ENCODE measurements around the gene UBQLN4.
A peak's percentile ranks its signal among the peaks of the same experiment; 100 is the strongest.

Gene UBQLN4

DNA sequence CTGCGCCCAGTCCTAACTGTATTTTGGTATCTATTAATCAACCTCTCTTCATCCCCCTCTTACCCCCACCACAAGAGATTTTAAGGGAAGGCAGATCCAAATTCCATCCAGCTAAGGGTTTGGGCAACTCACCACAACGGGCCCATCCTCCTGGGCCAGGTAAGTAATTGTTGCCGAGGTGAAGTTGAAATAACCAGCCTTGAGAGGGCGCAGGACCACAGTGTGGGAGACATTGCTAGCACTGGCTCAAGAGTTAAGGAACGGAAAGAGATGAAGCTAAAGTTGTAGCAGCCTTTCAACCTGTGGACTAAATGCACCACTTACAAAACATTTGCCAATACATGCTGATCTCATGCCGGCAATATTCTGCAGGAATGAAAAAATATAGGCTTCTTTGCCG is 38.8 kb downstream of the UBQLN4 start:
- no peak overlapping the region for H3K4me3 ChIP-seq (ENCODE audit: low read depth, low read length)
- no peak for DNase-seq (ENCODE audit: low read depth)
- TF ChIP-seq, protein P1, sequence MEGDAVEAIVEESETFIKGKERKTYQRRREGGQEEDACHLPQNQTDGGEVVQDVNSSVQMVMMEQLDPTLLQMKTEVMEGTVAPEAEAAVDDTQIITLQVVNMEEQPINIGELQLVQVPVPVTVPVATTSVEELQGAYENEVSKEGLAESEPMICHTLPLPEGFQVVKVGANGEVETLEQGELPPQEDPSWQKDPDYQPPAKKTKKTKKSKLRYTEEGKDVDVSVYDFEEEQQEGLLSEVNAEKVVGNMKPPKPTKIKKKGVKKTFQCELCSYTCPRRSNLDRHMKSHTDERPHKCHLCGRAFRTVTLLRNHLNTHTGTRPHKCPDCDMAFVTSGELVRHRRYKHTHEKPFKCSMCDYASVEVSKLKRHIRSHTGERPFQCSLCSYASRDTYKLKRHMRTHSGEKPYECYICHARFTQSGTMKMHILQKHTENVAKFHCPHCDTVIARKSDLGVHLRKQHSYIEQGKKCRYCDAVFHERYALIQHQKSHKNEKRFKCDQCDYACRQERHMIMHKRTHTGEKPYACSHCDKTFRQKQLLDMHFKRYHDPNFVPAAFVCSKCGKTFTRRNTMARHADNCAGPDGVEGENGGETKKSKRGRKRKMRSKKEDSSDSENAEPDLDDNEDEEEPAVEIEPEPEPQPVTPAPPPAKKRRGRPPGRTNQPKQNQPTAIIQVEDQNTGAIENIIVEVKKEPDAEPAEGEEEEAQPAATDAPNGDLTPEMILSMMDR (IDR thresholded peaks at IDR 0.05; ENCODE audit: low read depth, low read length, missing control alignments): no peak

DNA sequence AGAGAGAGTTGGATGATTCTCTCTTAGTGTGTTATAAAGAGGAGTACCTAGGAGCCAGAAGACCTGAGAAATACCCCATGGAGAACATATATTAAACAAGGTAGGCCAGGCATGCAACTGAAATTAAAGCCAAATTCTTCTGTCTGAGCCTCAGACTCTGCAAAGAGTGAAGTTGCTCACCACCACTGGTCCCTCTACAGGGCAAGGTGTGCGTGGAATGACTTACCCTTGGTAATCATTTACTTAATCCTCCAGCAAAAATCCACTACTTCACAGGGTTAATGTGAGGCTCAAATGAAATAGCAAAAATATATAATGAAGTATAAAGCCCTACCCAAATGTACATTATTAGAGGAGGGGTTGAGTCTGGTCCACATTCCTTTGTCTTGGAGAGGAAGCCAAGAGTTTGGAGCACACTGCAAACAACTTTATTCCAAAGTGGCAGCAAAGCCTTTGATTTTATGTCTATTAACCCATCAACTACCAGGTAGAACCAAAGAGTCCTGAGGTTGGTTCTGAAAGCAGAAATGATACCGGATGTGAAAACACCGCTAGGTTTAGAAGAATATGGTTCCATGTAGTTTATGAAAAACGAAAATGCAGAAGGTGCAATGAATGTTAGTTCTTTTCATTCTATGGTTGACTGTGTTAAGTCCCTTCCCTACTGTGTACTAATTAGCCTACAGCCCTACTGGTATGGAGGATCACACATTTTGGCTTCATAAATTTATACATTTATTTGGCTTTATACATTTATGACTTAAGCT is 41.4 kb downstream of the UBQLN4 start:
- DNase-seq (ENCODE audit: low read depth): peak; percentile 65
- no peak overlapping the region; the same call in 1 of the 2 replicates for H3K4me3 ChIP-seq (ENCODE audit: low read depth, low read length)
- TF ChIP-seq, protein P1 (IDR thresholded peaks at IDR 0.05; ENCODE audit: low read depth, low read length, missing control alignments): peak; percentile 6

DNA sequence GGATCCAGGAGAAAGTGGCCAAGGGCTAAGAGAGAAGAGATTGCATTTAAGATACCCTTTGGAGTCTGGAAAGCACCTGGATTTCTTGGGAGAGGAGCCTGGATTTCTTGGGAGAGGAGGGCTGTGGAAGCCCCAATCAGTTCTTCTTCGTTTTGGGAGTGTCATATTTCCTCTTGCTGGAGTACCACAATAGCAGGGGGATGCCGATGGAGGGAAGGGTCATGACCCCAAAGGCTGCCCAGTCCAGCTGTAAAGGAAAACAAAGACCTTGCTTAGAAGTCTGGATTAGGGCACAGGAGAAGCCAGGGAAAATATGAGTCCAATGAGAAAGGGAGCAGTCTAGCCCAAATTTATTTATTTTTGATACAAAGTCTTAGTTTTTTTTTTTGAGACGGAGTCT is 44.2 kb downstream of the UBQLN4 start:
- TF ChIP-seq, protein P1 (IDR thresholded peaks at IDR 0.05; ENCODE audit: low read depth, low read length, missing control alignments): no peak
- no peak overlapping the region for H3K4me3 ChIP-seq (ENCODE audit: low read depth, low read length)
- DNase-seq (ENCODE audit: low read depth): no peak

DNA sequence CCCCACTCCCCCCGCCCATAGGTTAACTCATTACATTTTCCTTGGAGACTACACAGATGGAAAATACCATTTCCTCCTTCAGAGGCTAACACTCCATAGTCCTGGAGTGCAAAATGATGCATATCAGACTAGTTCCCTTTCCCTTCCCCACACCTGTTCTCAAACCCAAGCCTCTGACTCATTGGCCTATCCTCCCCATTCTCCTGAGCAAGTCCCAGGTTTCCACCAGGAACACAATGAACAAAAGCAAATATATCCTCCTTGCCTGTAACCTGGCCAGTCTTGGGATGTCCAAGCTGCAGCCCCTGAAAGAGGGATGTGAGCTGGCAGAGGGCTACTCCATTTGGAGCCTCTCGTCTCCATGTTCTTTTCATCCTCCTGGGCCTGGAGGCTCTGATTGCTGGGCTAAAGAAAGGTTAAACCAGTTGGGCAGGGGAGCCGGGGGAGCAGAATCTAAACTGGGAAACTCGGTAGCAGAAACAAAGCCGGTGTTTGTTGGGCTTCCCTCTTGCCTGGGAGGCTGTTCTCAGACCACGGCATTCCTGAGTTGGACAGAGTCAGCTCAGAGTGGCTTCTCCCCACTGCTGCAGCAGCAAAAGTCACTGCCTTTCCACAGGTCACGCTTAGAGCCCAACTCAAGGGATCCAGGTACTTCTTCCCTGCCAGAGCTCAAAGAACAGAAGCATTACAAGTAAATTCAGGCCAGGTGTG is 46.8 kb downstream of the UBQLN4 start:
- H3K4me3 ChIP-seq (ENCODE audit: low read depth, low read length): no peak overlapping the region
- DNase-seq (ENCODE audit: low read depth): no peak
- TF ChIP-seq, protein P1 (IDR thresholded peaks at IDR 0.05; ENCODE audit: low read depth, low read length, missing control alignments): no peak

DNA sequence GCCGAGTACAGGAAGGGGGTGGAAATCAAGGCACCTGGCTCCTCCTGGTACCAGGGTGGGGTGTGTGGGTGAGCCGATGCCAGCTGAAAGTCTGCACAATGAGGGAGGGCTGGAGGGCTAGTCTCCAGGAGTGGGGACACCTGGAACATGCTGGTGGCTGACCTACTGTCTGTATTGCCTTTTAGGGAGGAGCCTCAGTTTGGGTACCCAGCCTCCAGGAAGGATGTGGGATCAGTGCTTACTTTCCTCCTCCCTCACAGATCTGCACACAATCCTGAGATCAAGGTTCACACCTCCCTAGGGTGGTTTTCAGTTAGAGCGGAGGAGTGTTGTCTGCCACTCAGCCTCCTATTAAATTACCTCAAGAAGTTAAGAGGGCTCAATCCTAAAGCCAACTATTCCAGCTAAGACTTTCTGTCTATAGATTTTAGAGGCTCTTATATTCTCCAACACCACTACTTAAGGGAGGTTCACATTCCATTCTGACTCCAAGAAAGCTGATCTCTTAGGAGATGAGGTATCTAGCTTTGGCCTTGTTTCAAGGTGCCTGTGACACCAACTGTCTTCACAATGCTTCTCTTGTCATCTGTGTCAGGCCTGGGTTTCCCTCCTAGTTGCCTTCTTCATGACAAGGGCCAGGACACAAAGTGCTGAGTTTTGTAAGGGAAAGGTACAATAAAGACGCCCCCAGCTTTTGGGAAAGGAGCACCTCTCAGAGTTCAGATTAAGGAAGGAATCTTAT is 48.6 kb downstream of the UBQLN4 start:
- no peak for DNase-seq (ENCODE audit: low read depth)
- H3K4me3 ChIP-seq (ENCODE audit: low read depth, low read length): no peak overlapping the region
- TF ChIP-seq, protein P1 (IDR thresholded peaks at IDR 0.05; ENCODE audit: low read depth, low read length, missing control alignments): no peak

DNA sequence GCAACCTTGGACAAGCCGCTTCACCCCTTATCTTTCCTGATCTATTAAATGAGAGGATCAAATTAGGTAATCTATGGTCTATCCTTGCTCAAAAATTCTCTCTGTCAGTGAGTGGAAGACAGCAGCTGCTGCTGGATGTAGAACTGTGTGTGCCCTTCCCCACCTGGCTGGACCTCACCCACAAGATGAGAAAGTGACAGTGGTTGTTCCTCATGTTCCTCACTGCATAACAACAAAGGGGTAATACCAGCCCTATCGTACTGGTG is 49.7 kb downstream of the UBQLN4 start:
- TF ChIP-seq, protein P1 (IDR thresholded peaks at IDR 0.05; ENCODE audit: low read depth, low read length, missing control alignments): no peak
- H3K4me3 ChIP-seq (ENCODE audit: low read depth, low read length): no peak overlapping the region
- DNase-seq (ENCODE audit: low read depth): no peak

All from GM12864 (cell line).